HG03469 (cell line): Measurements from ENCODE around the gene BMPR1A.
A peak's percentile ranks its signal among the peaks of the same experiment; 100 is the strongest.
"Not testable (repeated sequence)": the region's sequence is repeated elsewhere in the genome, so short reads cannot be mapped to it uniquely, and the experiment has no call there.

Source experiments
- ATAC-seq: cut with Tn5 transposase; IDR thresholded peaks from one replicate; pipeline ENCODE4 v1.9.1; 2021; ENCODE audit warnings: mild to moderate bottlenecking, moderate library complexity, moderate number of reproducible peaks; ENCODE audit not compliant: unreplicated experiment

BMPR1A gene

DNA sequence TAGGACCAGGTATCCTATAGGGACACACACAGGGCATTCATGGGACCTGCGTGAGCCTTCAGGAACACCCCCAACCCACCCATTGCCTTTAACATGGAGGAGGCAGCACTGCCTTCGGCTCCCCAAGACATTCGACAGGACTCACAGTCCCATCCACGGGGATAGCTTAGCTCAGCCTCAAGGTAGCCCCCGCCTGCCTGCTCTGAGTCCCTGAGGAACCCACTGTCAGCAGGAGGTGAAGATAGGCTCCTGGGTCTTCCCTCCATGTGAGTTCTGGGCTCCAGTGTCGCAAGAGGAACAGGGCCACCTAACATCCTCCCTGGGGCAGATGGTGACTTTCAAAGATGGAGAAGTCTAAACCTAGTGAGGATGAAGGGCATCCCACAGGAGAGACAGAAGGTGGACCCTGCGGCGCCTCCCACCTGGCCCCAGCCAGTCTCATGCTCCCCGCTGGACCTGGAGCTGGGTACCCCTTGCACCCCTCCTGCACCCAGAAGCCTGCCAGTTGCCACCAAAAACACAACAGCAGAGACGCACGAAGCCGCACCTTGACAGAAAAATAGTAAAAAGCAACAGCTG lies 207.0 kb downstream of the BMPR1A start:
- ATAC-seq: no peak

DNA sequence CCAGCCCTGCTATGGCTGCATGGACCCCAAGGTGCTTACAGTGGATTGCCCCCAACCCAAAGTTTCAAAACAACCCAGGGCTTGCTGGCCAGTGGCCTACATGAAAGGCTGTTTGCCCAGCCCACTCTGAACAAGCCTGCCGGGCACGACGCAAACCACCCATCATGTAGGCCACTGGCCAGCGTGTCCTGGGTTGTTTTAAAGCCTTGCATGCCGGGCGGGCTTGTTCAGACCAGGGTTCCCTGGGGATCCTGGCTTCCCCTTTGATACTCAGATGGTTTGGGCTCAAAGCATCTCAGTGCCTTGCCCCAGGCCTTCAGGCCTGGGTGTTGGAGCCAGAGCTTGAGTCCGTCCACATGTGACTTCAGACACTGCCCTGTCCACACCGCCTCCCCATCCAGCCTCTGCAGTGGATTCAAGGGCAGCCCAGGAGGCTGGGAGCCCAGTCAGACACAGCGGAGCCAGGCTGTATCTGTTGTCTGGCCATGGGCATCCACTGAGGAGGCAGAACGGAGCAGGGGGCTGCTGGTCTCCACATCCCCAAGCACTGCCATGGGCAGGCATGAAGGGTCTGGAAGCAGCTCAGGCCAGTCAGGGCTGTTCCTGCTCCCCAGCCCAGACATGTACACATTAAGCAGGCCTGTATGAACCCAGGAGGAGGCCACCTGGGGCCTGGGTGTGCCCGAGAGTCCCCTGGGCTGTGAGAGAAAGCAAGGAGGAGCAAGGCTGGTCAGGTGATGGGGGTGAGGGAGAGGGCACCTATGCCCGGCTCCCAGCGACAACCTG lies 207.8 kb downstream of the BMPR1A start:
- ATAC-seq: no peak

DNA sequence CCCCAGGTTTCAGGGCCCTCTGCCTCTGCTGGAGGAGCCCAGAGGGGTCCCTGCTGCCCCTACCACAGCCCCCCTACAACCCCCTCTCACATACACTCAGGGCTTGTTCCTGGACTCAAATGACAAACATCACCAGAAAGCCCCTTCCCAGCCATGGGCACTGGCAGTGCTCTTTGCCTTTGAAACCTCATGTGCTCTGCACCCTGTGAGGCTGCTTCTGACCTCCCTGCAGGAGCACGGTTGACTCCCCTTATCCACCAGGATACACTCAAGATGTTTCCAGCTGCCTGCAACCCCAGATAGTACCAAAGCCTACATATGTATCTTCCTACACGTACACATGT lies 208.4 kb downstream of the BMPR1A start:
- no peak for ATAC-seq

DNA sequence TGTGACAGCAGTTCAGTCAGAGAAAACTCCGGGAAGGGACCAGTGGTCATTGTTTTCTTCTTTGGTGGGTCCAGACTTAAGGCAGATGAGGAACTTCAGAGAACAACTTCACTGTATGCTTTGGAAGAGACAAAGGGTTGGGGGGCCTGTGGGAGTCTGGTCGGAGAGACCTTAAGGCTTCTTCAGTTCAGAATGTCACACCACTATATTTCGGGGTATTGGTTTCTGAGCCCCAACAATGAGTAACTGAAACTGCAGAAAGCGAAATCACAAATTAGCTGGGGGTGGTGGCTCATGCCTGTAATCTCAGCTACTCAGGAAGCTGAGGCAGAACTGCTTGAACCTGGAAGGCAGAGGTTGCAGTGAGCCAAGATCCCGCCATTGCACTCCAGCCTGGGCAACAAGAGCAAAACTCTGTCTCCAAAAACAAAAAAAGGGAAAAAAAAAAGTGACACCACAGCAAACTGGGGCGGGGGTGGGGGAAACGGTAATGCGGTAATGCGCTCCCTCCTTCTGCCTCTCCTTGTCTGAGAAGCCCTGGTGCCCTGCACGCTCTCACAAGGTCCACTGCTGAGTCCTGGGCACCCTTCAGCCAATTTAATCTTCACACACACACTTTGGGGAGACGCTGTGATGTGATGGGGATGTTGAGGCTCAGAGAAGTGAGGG lies 209.7 kb downstream of the BMPR1A start:
- ATAC-seq: no peak

DNA sequence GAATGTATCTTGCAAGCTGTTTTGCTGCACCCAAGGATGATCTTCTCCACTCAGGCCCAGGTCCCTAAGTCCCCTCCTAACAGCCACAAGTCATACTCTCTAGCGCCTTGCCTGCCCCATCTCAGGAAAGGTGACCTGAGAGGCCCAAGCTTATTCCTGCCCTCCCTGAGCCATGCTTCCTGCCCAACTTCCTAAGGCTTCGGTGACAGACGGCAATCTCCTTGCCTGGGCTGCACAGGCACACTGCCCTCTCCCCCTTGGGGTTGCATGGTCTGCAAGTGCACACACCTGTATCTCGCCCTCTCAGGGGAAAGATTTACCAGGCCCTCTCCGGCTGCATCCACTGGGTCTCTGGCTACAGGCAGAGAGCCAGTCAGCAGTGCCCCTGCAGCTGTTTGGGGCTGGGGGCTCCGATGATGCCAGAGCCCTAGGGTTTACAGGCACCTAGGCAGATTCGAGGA lies 211.1 kb downstream of the BMPR1A start:
- ATAC-seq: no peak

DNA sequence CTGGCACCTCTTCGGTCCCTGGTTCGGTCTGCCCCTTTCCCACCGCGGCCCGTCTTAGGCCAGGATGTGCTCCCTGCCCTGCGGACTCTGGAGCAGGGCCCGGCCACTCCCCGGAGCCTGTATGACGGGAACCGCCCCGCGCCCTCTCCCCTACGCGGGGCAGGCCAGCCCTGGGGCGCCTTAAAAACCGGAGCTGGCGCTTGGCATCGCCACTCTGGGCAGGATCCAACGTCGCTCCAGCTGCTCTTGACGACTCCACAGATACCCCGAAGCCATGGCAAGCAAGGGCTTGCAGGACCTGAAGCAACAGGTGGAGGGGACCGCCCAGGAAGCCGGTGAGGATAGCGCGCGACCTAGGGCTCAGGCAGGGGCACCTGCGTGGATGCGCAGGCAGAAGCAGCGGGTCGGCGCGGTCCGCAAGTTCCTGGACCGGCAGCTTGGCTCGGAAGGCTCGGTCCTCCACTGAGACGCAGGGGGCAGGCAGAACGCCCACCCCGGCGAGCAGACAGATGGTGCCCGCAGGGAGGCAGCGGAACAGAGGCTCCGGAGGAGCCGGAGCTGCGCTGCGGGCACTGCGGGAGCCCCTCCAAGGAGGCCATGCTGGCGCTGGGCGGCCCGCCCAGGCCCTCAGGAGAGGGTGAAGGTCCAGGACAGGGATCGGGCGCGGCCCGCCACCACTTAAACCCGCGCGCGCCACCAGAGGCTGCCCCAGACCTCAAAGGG lies 212.0 kb downstream of the BMPR1A start, which contains the start of gene ADIRF:
ADIRF (plus strand) TSS at position 212 of the 723 bp plus-strand sequence; CDS start at position 275, 63 bp downstream.
- ATAC-seq: no peak

DNA sequence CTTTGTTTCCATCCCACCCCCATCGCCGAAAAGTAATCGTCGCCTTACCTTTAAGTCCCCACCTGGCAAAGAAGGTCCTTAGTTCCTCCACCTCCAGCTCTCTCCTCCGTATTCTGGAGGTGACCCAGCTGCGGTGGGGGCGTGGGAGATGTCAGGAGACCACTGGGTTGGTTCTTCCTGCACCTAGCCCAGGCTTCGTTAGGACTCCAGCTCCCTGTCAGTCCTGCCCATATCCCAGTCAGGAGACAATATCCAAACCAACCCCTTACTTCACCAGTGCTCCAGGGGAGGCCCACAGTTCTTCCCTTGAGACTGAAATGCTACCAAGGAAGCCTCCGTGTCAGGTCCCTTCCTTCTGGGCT lies 212.6 kb downstream of the BMPR1A start:
- no peak for ATAC-seq

GRCh38 chr10:86969421-86970041 lies 213.1 kb downstream of the BMPR1A start:
- ATAC-seq: no peak

GRCh38 chr10:86970162-86970981 lies 214.0 kb downstream of the BMPR1A start:
- no peak for ATAC-seq

GRCh38 chr10:86970982-86971231 lies 214.5 kb downstream of the BMPR1A start:
- no peak for ATAC-seq

DNA sequence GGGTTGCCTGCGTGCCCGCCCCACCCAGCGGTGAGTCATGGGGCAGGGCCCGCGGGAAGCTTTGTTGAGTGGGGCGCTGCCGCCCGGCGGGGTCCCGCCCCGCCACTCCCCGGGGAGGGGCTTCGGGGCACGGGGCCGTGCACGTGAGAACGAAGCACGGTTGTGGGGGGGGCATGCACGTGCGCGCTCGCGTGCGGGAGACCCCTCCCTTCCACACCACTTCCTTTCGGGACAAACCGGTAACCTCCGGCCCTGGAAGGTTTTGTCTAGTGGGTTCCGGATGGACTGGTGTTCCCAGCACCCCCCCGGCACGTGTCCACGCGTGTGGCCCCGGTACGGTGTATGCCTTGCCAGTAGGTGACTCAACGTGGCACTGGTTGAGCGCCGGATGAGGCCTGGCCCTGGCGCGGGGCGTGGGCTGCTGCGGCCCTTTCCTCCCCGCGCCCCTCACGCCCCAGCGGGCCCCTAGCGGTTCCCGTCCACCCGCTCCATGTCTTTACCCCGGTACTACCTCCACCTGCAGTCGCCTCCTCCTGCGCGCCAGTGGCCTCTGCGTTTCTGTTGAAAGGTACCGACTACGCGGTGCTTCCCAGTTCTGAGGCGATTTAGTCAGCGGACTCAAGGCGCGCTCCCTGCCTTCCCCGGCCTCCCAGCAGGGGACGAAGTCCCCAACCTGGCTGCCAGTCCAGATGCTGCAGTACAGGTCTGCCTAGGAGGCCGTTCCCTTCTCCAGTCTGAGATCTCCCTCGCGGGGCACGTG lies 215.0 kb downstream of the BMPR1A start:
- peak; percentile 68 for ATAC-seq

DNA sequence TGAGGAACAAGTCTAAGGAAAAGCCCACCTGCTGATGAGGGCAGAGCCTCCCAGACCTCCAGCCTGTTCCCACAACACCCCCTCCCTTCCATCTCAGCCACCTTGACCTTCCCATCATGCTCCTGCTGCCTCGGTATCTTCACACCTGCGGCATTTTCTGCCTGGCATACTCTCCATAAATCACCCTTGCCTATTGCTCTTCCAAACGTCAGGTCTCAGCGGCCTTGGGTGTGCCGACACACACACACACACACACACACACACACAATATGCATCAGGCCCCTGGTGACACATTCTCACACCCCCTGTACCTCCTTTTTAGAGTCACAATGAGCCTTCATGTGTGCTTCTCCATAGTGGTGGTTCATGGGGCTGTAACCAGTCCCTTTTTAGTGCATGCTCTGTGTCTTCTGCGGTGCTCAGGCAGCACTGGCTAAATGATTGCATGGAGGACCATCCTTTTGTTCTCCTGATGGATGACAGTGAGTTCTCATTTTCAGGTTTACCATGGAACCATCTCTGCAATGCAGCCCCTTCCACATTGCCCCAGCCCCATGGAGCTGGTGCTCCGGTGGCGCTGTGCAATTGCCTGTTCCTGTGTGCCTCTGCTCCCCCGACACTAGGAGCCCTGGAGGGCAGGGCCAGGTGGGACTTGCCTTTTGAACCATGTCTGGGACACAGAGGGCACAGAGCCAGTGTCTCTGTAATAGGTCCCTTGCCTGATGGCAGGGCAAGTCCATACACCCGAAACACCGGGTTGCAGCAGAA lies 216.4 kb downstream of the BMPR1A start:
- no peak for ATAC-seq

- no peak for ATAC-seq
These were observed 218.1 kb downstream of the BMPR1A start for GRCh38 chr10:86974484-86974883.

DNA sequence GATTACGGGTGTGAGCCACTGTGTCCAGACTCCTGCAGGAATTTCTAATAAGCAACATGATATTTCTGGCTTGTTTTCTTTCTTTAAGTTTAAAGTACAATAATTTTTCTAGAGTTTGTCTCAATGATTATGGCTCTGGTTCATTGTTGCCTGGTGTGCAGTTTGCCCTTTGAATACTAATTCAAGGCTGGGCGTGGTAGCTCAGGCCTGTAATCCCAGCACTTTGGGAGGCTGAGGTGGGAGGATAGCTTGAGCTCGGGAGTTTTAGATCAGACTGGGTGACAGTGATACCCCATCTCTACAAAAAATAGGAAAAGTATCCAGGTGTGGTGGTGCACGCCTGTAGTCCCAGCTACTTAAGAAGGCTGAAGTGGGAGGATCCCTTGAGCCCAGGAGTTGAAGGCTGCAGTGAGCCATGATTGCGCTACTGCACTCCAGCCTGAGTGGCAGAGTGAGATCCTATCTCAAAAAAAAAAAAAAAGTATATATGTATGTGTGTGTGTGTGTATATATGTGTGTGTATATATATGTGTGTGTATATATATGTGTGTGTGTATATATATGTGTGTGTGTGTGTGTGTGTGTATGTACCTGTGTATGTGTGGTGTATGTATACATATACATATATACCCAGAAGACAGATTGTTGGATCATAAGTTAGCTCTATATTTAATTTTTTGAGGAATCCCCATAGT lies 220.1 kb downstream of the BMPR1A start:
- ATAC-seq: no peak

DNA sequence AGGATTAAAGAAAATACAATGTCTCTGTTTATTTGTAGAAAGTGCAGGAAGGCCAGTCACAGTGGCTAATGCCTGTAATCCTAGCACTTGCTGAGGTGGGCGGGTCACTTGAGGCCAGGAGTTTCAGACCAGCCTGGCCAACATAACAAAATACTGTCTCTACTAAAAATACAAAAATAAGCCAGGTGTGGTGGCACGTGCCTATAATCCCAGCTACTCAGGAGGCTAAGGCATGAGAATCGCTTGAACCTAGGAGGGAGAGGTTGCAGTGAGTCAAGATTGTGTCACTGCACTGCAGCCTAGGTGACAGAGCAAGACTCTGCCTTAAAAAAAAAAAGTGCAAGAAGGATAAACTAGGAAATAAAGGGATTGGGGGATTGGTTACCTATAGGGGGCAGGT lies 222.0 kb downstream of the BMPR1A start:
- not testable (repeated sequence) for ATAC-seq

- ATAC-seq: no peak
These were observed 222.9 kb downstream of the BMPR1A start for GRCh38 chr10:86979296-86979818.

- no peak for ATAC-seq
These were observed 223.6 kb downstream of the BMPR1A start for GRCh38 chr10:86979977-86980448.

DNA sequence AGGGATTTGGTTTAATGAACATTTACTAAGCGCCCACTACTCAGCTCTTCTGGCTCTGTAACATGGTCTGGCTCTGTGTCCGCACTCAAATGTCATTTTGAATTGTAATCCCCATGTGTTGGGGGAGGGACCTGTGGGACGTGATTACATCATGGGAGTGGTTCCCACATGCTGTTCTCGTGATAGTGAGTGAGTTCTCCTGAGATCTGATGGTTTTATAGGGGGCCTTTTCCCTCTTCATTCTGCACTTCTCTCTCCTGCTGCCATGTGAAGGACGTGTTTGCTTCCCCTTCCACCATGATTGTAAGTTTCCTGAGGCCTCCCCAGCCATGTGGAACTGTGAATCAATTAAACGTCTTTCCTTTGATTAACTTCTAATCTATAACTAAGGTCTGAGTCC lies 224.6 kb downstream of the BMPR1A start:
- not testable (repeated sequence) for ATAC-seq
